SK-N-SH treated with all-trans-retinoic acid at 6 μM for 48 hours (cell line): ENCODE measurements around the gene TUBGCP3.

Source experiments
- ATAC-seq: fragments of 200-7000 bp; cut with Tn5 transposase; 3 replicates; pipeline ENCODE4 v1.9.1; 2020; ENCODE audit warnings: mild to moderate bottlenecking, moderate library complexity
- ARNTL ChIP-seq: fragments of 450-650 bp; formaldehyde crosslinking; IDR thresholded peaks from 2 replicates; pipeline ENCODE4 v1.5.0; 2020; ENCODE audit warnings: low read depth, mild to moderate bottlenecking, moderate library complexity, borderline replicate concordance
- BACH2 ChIP-seq: fragments of 250-450 bp; sonication (Bioruptor Pico); IDR thresholded peaks from 2 replicates; pipeline ENCODE4 v1.9.0; 2021; ENCODE audit warnings: mild to moderate bottlenecking, borderline replicate concordance
- CREB5 ChIP-seq: fragments of 250-450 bp; sonication (Bioruptor Pico); IDR thresholded peaks from 2 replicates; pipeline ENCODE4 v1.5.1; 2020; ENCODE audit warnings: low read depth, mild to moderate bottlenecking, moderate library complexity
- CSDC2 ChIP-seq: fragments of 250-450 bp; sonication (Bioruptor Pico); IDR thresholded peaks from 2 replicates; pipeline ENCODE4 v1.5.0; 2020; ENCODE audit warnings: mild to moderate bottlenecking, moderate library complexity
- CSRNP3 ChIP-seq: fragments of 250-450 bp; sonication (Bioruptor Pico); IDR thresholded peaks from 2 replicates; pipeline ENCODE4 v1.5.1; 2021; ENCODE audit warnings: mild to moderate bottlenecking, moderate library complexity
- GLIS3 ChIP-seq: fragments of 250-450 bp; sonication (Bioruptor Pico); IDR thresholded peaks from 2 replicates; pipeline ENCODE4 v1.5.0; 2020; ENCODE audit warnings: mild to moderate bottlenecking, moderate library complexity
- ISL1 ChIP-seq: fragments of 250-450 bp; sonication (Bioruptor Pico); IDR thresholded peaks from 2 replicates; pipeline ENCODE4 v2.1.2; 2022; ENCODE audit warnings: mild to moderate bottlenecking, moderate library complexity
- OSR1 ChIP-seq: fragments of 250-450 bp; sonication (Bioruptor Pico); IDR thresholded peaks from 2 replicates; pipeline ENCODE4 v1.8.0; 2022; ENCODE audit warnings: moderate library complexity, mild to moderate bottlenecking, inconsistent platforms
- PATZ1 ChIP-seq: fragments of 250-450 bp; sonication (Bioruptor Pico); IDR thresholded peaks from 2 replicates; pipeline ENCODE4 v1.8.0; 2020; ENCODE audit warnings: mild to moderate bottlenecking, moderate library complexity, borderline replicate concordance
- POU6F1 ChIP-seq: fragments of 250-450 bp; sonication (Bioruptor Pico); IDR thresholded peaks from 2 replicates; pipeline ENCODE4 v1.8.0; 2021; ENCODE audit warnings: low read depth, mild to moderate bottlenecking, moderate library complexity, borderline replicate concordance
- PPARA ChIP-seq: fragments of 250-450 bp; sonication (Bioruptor Pico); IDR thresholded peaks from 2 replicates; pipeline ENCODE4 v1.5.0; 2020; ENCODE audit warnings: mild to moderate bottlenecking, borderline replicate concordance
- RARB ChIP-seq: fragments of 250-450 bp; sonication (Bioruptor Pico); IDR thresholded peaks from 2 replicates; pipeline ENCODE4 v1.8.0; 2021; ENCODE audit warnings: mild to moderate bottlenecking, moderate library complexity
- SNAI2 ChIP-seq: fragments of 250-450 bp; sonication (Bioruptor Pico); IDR thresholded peaks from 2 replicates; pipeline ENCODE4 v1.5.0; 2020; ENCODE audit warnings: mild to moderate bottlenecking, moderate library complexity
- TCF4 ChIP-seq: fragments of 250-450 bp; sonication (Bioruptor Pico); IDR thresholded peaks from 2 replicates; pipeline ENCODE4 v1.8.0; 2021; ENCODE audit warnings: mild to moderate bottlenecking, moderate library complexity, borderline replicate concordance
- TOX ChIP-seq: fragments of 250-450 bp; sonication (Bioruptor Pico); IDR thresholded peaks from 2 replicates; pipeline ENCODE4 v1.8.0; 2021; ENCODE audit warnings: mild to moderate bottlenecking, moderate library complexity, borderline replicate concordance
- TSHZ2 ChIP-seq: fragments of 250-450 bp; sonication (Bioruptor Pico); IDR thresholded peaks from 2 replicates; pipeline ENCODE4 v1.5.0; 2020; ENCODE audit warnings: mild to moderate bottlenecking, moderate library complexity
- ZC3H10 ChIP-seq: fragments of 250-450 bp; sonication (Bioruptor Pico); IDR thresholded peaks from 2 replicates; pipeline ENCODE4 v1.5.1; 2021; ENCODE audit warnings: mild to moderate bottlenecking, moderate library complexity
- ZFP3 ChIP-seq: fragments of 250-450 bp; sonication (Bioruptor Pico); IDR thresholded peaks from 2 replicates; pipeline ENCODE4 v1.5.0; 2020; ENCODE audit warnings: mild to moderate bottlenecking, moderate library complexity
- ZFP30 ChIP-seq: fragments of 450-650 bp; formaldehyde crosslinking; IDR thresholded peaks from 2 replicates; pipeline ENCODE4 v1.5.0; 2022; ENCODE audit warnings: mild to moderate bottlenecking, moderate library complexity
- ZNF565 ChIP-seq: fragments of 450-650 bp; formaldehyde crosslinking; conservative IDR thresholded peaks from 2 replicates; pipeline ENCODE4 v1.5.0; 2020; ENCODE audit warnings: low read depth, mild to moderate bottlenecking, moderate library complexity
- ZNF70 ChIP-seq: fragments of 450-650 bp; formaldehyde crosslinking; IDR thresholded peaks from 2 replicates; pipeline ENCODE4 v1.5.0; 2020; ENCODE audit warnings: mild to moderate bottlenecking, moderate library complexity
- ZNF8 ChIP-seq: fragments of 450-650 bp; formaldehyde crosslinking; IDR thresholded peaks from 2 replicates; pipeline ENCODE4 v1.5.0; 2020; ENCODE audit warnings: mild to moderate bottlenecking, moderate library complexity

The TUBGCP3 gene

GRCh38 chr13:112574416-112574815 lies 13.5 kb downstream of the TUBGCP3 start:
- TF ChIP-seq GLIS3 (CRISPR knock-in tag) (no peak), PATZ1 (CRISPR knock-in tag) (no peak), ZFP30 (no peak), TSHZ2 (CRISPR knock-in tag) (no peak), ZNF565 (CRISPR knock-in tag) (no peak), ZNF8 (CRISPR knock-in tag) (no peak), ZC3H10 (CRISPR knock-in tag) (no peak), BACH2 (CRISPR knock-in tag) (no peak), RARB (CRISPR knock-in tag) (no peak), POU6F1 (no peak), CREB5 (CRISPR knock-in tag) (no peak), PPARA (no peak), TCF4 (CRISPR knock-in tag) (no peak), ARNTL (CRISPR knock-in tag) (no peak), TOX (no peak)
- no peak for ATAC-seq

- ATAC-seq: no peak
- TF ChIP-seq TCF4 (CRISPR knock-in tag) (no peak), ZNF8 (CRISPR knock-in tag) (no peak), GLIS3 (CRISPR knock-in tag) (no peak), ISL1 (CRISPR knock-in tag) (no peak), CREB5 (CRISPR knock-in tag) (no peak), ZFP30 (no peak), ZC3H10 (CRISPR knock-in tag) (no peak), ZNF565 (CRISPR knock-in tag) (no peak), TOX (no peak), BACH2 (CRISPR knock-in tag) (no peak), ARNTL (CRISPR knock-in tag) (no peak), ZFP3 (CRISPR knock-in tag) (no peak), ZNF70 (no peak), POU6F1 (no peak), SNAI2 (CRISPR knock-in tag) (no peak), RARB (CRISPR knock-in tag) (no peak), CSDC2 (CRISPR knock-in tag) (no peak), PPARA (no peak), OSR1 (no peak), CSRNP3 (CRISPR knock-in tag) (no peak)
These were observed 14.2 kb downstream of the TUBGCP3 start for GRCh38 chr13:112573710-112574109.
